ENCODE results near the gene ADGRF4.

DNA sequence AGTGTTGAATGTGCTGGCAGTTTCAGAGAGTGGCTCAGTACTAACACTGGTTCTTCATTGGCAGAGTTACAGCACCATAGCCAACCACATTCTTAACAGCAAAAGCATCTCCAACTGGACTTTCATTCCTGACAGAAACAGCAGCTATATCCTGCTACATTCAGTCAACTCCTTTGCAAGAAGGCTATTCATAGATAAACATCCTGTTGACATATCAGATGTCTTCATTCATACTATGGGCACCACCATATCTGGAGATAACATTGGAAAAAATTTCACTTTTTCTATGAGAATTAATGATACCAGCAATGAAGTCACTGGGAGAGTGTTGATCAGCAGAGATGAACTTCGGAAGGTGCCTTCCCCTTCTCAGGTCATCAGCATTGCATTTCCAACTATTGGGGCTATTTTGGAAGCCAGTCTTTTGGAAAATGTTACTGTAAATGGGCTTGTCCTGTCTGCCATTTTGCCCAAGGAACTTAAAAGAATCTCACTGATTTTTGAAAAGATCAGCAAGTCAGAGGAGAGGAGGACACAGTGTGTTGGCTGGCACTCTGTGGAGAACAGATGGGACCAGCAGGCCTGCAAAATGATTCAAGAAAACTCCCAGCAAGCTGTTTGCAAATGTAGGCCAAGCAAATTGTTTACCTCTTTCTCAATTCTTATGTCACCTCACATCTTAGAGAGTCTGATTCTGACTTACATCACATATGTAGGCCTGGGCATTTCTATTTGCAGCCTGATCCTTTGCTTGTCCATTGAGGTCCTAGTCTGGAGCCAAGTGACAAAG is 17.0 kb upstream of the ADGRF4 start:
- TF ChIP-seq, protein P1, sequence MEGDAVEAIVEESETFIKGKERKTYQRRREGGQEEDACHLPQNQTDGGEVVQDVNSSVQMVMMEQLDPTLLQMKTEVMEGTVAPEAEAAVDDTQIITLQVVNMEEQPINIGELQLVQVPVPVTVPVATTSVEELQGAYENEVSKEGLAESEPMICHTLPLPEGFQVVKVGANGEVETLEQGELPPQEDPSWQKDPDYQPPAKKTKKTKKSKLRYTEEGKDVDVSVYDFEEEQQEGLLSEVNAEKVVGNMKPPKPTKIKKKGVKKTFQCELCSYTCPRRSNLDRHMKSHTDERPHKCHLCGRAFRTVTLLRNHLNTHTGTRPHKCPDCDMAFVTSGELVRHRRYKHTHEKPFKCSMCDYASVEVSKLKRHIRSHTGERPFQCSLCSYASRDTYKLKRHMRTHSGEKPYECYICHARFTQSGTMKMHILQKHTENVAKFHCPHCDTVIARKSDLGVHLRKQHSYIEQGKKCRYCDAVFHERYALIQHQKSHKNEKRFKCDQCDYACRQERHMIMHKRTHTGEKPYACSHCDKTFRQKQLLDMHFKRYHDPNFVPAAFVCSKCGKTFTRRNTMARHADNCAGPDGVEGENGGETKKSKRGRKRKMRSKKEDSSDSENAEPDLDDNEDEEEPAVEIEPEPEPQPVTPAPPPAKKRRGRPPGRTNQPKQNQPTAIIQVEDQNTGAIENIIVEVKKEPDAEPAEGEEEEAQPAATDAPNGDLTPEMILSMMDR (IDR thresholded peaks at IDR 0.05; ENCODE audit: low read length) = no peak
- no peak for TF ChIP-seq EZH2 (IDR thresholded peaks at IDR 0.05; ENCODE audit: borderline replicate concordance, low read length)

All from OCI-LY1 (cell line).